Neural progenitor cell (in vitro differentiated cells): Measurements from ENCODE around the gene FAM124A.

Experiments
- CTCF ChIP-seq: fragments of 200-600 bp; sonication (generic); IDR thresholded peaks from 2 replicates; pipeline ENCODE4 v1.5.1; 2017; ENCODE audit warnings: antibody characterized with exemption, mild to moderate bottlenecking
- EZH2 ChIP-seq: fragments of 200-600 bp; sonication (generic); IDR thresholded peaks from 2 replicates; pipeline ENCODE4 v1.6.1; 2017; ENCODE audit warnings: antibody characterized with exemption, mild to moderate bottlenecking, moderate library complexity
- EZH2phosphoT487 ChIP-seq: fragments of 200-600 bp; sonication (generic); IDR thresholded peaks from 2 replicates; pipeline ENCODE4 v1.6.1; 2017; ENCODE audit warnings: antibody characterized with exemption

- no peak for TF ChIP-seq CTCF
- TF ChIP-seq EZH2phosphoT487, result no peak
- TF ChIP-seq EZH2, result no peak
Measured at GRCh38 chr13:51230477-51231105, 8.4 kb downstream of the FAM124A start.
